ENCODE data around the gene PURB. TPM values are rescaled to one million over a fixed set of nuclear protein-coding genes. Genes with fewer than 3 reads are reported as not detected.

The PURB gene
- total and polyA plus RNA-seq, 2 of the 4 experiments (the other 2 are of a cell fraction), result 6.3 to 8.8 TPM

GRCh38 chr7:44889086-44889781 is 3.9 kb upstream of the PURB start:
- H2AK5ac ChIP-seq (ENCODE audit: low read depth, low read length), result no peak overlapping the region
- H3K79me1 ChIP-seq (ENCODE audit: low read depth in 1 of 2, low read length in 2 of 2), result peaks cover 19 to 38% of the 10 kb centered on the region in 2 experiments; a peak in 3 of 4 replicates
- H2BK5ac ChIP-seq (ENCODE audit: low read depth, low read length, poor library complexity, severe bottlenecking), result no peak overlapping the region
- peaks cover 7% of the 10 kb centered on the region for H4K20me1 ChIP-seq (ENCODE audit: insufficient read depth, low read length)
- H3K56ac ChIP-seq (ENCODE audit: extremely low read depth, insufficient read depth, low read length), result no peak overlapping the region
- no peak overlapping the region for H3K4ac ChIP-seq (ENCODE audit: low read depth, low read length)
- H2BK120ac ChIP-seq (ENCODE audit: low read depth, low read length), result no peak overlapping the region
- no peak overlapping the region for H2BK20ac ChIP-seq (ENCODE audit: low read depth, low read length)
- 72% methylated on average over 2 of the region's 5 CpGs; no CpG with 5 or more reads in 1 of the 2 experiments for WGBS, 2 experiments (ENCODE audit: extremely low coverage in 2 of 2, insufficient read length in 1 of 2)
- no peak overlapping the region for H2AK9ac ChIP-seq (replicated peaks; ENCODE audit: low read depth, low read length, poor library complexity)
- no peak overlapping the region for H3K27ac ChIP-seq (ENCODE audit: insufficient read depth, low read length)
- TF ChIP-seq, protein P1, sequence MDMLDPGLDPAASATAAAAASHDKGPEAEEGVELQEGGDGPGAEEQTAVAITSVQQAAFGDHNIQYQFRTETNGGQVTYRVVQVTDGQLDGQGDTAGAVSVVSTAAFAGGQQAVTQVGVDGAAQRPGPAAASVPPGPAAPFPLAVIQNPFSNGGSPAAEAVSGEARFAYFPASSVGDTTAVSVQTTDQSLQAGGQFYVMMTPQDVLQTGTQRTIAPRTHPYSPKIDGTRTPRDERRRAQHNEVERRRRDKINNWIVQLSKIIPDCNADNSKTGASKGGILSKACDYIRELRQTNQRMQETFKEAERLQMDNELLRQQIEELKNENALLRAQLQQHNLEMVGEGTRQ (IDR thresholded peaks at IDR 0.05; ENCODE audit: low read depth, low read length), result no peak
- in situ Hi-C loops (cut with MboI; ENCODE audit: low sequenced_read_pairs), result no loop called here
- H3K23ac ChIP-seq (ENCODE audit: low read depth, low read length), result no peak overlapping the region
- no peak overlapping the region for H3K14ac ChIP-seq (replicated peaks; ENCODE audit: low read depth, low read length)
- H4K8ac ChIP-seq (ENCODE audit: low read depth in 2 of 2, low read length in 2 of 2), result no peak overlapping the region
- peaks cover 4% of the 10 kb centered on the region; the same call in 1 of the 2 replicates for H3K9me1 ChIP-seq (ENCODE audit: insufficient read depth, low read length)
- no peak overlapping the region for H3K4me2 ChIP-seq (ENCODE audit: low read depth, low read length)
- POLR2A ChIA-PET (ENCODE audit: unreplicated experiment), result interaction anchor here (0.6 kb wide), 1 partner anchor 8 kb away, joined by 7 read pairs; no protein-coding TSS in a partner anchor
- CTCF ChIA-PET, result interaction anchor here (0.6 kb wide), 1 partner anchor 75 kb away, joined by 4 read pairs; no protein-coding TSS in a partner anchor
- no peak overlapping the region for H3K18ac ChIP-seq (ENCODE audit: low read depth, low read length)
- H2AFZ ChIP-seq (replicated peaks; ENCODE audit: low read length, poor library complexity), result no peak overlapping the region
- intact Hi-C loops (cut with micrococcal nuclease), result no loop called here
- no peaks in the 10 kb centered on the region for H3K9me3 ChIP-seq (ENCODE audit: control insufficient read depth, insufficient read depth, low read length)
- dilution Hi-C loops (cut with HindIII; ENCODE audit: low sequenced_read_pairs, unreplicated experiment), result no loop called here
- H3K4me3 ChIP-seq (ENCODE audit: insufficient read depth, low read depth, low read length), result no peak overlapping the region
- H3K36me3 ChIP-seq (ENCODE audit: control insufficient read depth, insufficient read depth, low read length), result peaks cover under 1% of the 10 kb centered on the region; the same call in 1 of the 2 replicates
- H3K4me1 ChIP-seq (ENCODE audit: control insufficient read depth, insufficient read depth, low read length), result no peaks in the 10 kb centered on the region; the same call in 1 of the 2 replicates
- H3K27me3 ChIP-seq (ENCODE audit: control insufficient read depth, insufficient read depth, low read length), result no peaks in the 10 kb centered on the region
- ATAC-seq (ENCODE audit: low read depth), result no peak
- DNase-seq, result no peak
- BruUV-seq (replicated peaks), result no TSS peak
- H4K5ac ChIP-seq (ENCODE audit: low read depth, low read length), result no peak overlapping the region
- H2BK15ac ChIP-seq (ENCODE audit: low read depth, low read length), result no peak overlapping the region
- H3K9ac ChIP-seq (ENCODE audit: low read depth, low read length), result no peak overlapping the region
- H4K91ac ChIP-seq (ENCODE audit: insufficient read depth, low read depth, low read length), result no peak overlapping the region
